ENCODE measurements around the gene PRSS1.

DNA sequence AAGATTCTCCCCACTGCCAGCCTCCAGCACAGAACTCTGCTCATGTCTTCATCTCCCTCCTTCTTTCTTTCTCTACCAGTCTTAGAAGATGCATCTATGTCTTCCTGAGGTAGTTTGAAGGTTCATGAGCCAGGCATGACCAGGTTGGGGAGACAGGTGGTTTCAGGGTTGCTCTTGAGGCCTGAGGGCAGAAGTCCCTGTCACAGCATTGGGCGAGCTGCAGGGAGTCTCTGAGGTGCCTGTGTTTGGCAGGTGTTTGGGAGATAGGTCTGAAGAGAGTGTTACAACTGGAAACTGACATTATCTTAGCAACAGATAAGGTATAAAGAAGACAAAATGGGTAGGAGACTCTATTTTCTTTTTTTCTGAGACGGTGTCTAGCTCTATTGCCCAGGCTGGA is 40.2 kb downstream of the PRSS1 start:
- TF ChIP-seq, protein P1, sequence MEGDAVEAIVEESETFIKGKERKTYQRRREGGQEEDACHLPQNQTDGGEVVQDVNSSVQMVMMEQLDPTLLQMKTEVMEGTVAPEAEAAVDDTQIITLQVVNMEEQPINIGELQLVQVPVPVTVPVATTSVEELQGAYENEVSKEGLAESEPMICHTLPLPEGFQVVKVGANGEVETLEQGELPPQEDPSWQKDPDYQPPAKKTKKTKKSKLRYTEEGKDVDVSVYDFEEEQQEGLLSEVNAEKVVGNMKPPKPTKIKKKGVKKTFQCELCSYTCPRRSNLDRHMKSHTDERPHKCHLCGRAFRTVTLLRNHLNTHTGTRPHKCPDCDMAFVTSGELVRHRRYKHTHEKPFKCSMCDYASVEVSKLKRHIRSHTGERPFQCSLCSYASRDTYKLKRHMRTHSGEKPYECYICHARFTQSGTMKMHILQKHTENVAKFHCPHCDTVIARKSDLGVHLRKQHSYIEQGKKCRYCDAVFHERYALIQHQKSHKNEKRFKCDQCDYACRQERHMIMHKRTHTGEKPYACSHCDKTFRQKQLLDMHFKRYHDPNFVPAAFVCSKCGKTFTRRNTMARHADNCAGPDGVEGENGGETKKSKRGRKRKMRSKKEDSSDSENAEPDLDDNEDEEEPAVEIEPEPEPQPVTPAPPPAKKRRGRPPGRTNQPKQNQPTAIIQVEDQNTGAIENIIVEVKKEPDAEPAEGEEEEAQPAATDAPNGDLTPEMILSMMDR (IDR thresholded peaks at IDR 0.05; ENCODE audit: low read depth, low read length, poor library complexity, severe bottlenecking): no peak
- TF ChIP-seq EZH2phosphoT487 (IDR thresholded peaks at IDR 0.05; ENCODE audit: borderline replicate concordance, low read length): no peak

Measured in DOHH2 (cell line).